Measurements from ENCODE around the gene RGMA. TPM values are rescaled to one million over a fixed set of nuclear protein-coding genes. Genes with fewer than 3 reads are reported as not detected.

The RGMA gene
- total RNA-seq, 6 experiments from 2014 or later = 0.06 to 0.32 (median 0.25) TPM; not detected in 2

DNA sequence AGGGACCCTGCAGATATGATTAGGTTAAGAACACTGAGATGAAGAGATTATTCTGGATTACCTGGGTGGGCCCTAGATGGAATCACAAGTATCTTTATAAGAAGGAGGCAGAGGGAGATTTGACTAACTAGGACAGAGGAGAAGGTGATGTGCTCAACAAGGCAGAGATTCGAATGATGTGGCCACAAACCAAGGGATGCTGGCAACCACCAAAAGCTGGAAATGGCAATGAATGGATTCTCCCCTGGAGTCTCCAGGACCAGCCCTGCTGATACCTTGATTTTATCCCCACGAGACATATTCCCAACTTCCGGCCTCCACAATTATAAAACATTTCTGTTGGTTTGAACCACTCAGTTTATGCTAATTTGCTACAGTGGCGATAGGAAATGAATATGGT, 42.9 kb downstream of the RGMA start:
- DNase-seq = no peak
- ATAC-seq = no peak
- H3K36me3 ChIP-seq = no peaks in the 10 kb centered on the region
- H3K27ac ChIP-seq = no peak overlapping the region
- intact Hi-C loops (cut with DNase I) = no loop called here
- H3K9me3 ChIP-seq = no peaks in the 10 kb centered on the region
- WGBS (ENCODE audit: insufficient coverage, low coverage, low lambda C conversion rate, missing lambda C conversion rate) = 59% methylated on average over 4 of the region's 4 CpGs
- H3K4me1 ChIP-seq = no peaks in the 10 kb centered on the region
- TF ChIP-seq POLR2A (IDR thresholded peaks at IDR 0.05) = no peak
- TF ChIP-seq, protein P1, sequence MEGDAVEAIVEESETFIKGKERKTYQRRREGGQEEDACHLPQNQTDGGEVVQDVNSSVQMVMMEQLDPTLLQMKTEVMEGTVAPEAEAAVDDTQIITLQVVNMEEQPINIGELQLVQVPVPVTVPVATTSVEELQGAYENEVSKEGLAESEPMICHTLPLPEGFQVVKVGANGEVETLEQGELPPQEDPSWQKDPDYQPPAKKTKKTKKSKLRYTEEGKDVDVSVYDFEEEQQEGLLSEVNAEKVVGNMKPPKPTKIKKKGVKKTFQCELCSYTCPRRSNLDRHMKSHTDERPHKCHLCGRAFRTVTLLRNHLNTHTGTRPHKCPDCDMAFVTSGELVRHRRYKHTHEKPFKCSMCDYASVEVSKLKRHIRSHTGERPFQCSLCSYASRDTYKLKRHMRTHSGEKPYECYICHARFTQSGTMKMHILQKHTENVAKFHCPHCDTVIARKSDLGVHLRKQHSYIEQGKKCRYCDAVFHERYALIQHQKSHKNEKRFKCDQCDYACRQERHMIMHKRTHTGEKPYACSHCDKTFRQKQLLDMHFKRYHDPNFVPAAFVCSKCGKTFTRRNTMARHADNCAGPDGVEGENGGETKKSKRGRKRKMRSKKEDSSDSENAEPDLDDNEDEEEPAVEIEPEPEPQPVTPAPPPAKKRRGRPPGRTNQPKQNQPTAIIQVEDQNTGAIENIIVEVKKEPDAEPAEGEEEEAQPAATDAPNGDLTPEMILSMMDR (IDR thresholded peaks at IDR 0.05) = no peak
- no peak overlapping the region for H3K4me3 ChIP-seq
- H3K27me3 ChIP-seq = no peaks in the 10 kb centered on the region

DNA sequence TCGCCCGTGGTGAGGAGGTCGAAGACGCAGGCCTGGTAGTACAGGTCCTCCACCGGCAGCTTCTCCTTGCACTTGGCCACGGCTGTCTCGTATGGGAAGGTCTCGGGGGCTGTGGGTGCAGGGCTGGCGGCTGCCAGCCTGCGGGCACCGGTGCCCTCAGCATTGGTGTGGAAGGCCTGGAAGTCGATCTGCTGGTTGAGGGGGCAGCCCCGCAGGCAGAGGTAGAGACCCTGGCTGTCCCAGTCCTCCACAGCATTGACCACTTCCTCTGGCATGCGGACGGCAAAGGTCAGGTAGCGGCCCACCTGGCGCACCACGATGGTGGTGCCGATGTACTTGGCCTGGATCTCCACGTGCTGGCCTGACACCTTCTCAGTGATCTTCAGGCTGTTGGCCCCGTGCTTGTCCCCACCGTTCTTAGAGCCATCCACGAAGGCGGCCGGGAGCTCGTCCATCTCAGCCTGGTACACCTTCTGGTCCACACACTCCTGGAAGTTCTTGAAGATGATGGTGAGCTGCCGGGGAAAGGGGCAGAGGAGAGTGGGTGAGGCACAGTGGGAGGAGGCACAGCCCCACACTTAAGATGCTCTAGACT, 43.7 kb downstream of the RGMA start:
- H3K27me3 ChIP-seq = no peaks in the 10 kb centered on the region
- TF ChIP-seq, protein P1 (IDR thresholded peaks at IDR 0.05) = no peak
- no peak for TF ChIP-seq POLR2A (IDR thresholded peaks at IDR 0.05)
- DNase-seq (peak in 1 of 3 donors; percentile 51), ATAC-seq (no peak)
- H3K36me3 ChIP-seq = no peaks in the 10 kb centered on the region
- H3K27ac ChIP-seq = no peak overlapping the region
- H3K9me3 ChIP-seq = no peaks in the 10 kb centered on the region
- 92% methylated on average over 5 of the region's 27 CpGs for WGBS (ENCODE audit: insufficient coverage, low coverage, low lambda C conversion rate, missing lambda C conversion rate)
- no peak overlapping the region for H3K4me3 ChIP-seq
- no peaks in the 10 kb centered on the region for H3K4me1 ChIP-seq
- intact Hi-C loops (cut with DNase I) = no loop called here

DNA sequence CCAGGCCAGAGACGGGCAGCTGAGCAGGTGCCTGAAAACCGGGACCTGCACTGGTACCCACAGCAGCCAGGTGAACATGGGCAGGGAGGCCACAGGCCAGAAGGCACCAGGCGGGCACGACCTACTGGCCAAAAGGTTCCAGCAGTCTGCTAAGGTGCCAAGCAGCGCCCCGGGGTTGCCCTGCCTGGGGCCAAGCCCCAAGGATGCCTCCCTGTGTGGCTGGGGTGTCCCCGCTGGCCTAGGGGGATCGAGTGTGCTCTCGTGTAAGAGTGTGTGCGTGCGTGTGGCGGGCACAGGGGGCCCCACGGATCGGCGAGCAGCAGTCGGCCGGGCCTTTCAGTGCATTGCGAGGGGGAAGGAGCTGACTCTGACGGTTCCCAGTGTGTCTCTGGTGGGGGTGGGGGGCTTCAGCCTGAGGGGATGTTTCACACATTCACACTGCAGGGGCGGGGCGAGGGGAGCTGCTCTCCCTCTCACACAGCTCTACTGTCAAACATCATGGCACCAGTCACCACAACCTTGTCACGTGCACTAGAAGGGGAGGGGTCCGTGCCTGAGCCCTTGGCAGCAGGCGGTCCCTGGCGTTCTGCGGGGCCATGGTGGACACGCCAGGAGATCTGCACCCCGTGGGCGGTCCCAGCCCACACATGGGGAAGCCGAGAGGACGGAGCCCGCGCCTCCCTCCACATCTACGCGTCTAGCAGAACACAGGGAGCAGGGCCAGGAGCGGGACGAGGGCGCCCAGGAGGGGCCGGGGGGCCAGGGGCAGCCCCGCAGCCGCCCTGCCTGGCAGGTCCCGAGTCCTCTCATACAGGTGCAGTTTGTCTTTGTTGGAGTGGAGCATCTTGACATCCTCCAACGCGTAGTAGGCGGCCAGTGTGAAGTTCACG, 44.5 kb downstream of the RGMA start:
- no peaks in the 10 kb centered on the region for H3K27me3 ChIP-seq
- no peaks in the 10 kb centered on the region for H3K36me3 ChIP-seq
- intact Hi-C loops (cut with DNase I) = no loop called here
- DNase-seq (peak in 1 of 3 donors; percentile 43), ATAC-seq (no peak)
- no peaks in the 10 kb centered on the region for H3K9me3 ChIP-seq
- TF ChIP-seq, protein P1 (IDR thresholded peaks at IDR 0.05) = no peak
- TF ChIP-seq POLR2A (IDR thresholded peaks at IDR 0.05) = no peak
- H3K4me1 ChIP-seq = no peaks in the 10 kb centered on the region
- no peak overlapping the region for H3K4me3 ChIP-seq
- no peak overlapping the region for H3K27ac ChIP-seq
- 87% methylated on average over 7 of the region's 46 CpGs for WGBS (ENCODE audit: insufficient coverage, low coverage, low lambda C conversion rate, missing lambda C conversion rate)

DNA sequence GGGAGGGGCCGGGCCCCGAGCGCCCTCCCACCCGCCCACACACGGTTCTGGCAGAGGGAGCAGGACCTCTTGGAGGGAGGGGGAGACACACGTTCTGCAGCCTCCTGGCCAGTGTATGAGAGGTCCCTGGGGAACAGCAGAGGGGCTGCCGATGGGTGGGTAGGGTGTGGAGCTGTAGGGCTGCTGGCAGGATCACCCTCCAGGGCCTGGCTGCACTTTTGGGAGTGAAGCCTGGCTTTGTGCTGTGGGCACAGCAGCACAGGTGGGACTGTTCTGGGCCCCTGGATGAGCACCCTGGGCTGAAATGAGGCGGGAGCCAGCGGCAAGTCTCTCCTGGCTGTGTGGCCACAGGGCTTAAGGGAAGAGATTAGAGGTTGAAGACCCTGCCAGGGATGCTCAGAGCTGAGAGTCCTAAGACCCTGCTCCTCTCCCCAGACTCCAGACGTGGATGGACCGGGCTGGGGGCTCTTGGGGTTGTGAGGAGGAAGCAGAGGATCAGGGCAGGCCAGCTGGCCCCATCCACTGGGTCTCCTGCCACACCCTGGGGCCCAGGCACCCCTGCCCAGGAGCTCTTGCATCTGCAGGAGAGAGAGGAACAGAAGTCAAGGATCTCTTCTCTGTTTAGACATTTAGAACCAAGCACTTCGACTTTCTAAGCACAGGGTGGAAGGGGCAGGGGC, 45.2 kb downstream of the RGMA start:
- Histone ChIP-seq H3K4me3 (no peak overlapping the region), H3K27ac (no peak overlapping the region), H3K4me1 (no peaks in the 10 kb centered on the region), H3K27me3 (no peaks in the 10 kb centered on the region), H3K9me3 (no peaks in the 10 kb centered on the region), H3K36me3 (no peaks in the 10 kb centered on the region)
- TF ChIP-seq, protein P1 (IDR thresholded peaks at IDR 0.05) = no peak
- no peak for TF ChIP-seq POLR2A (IDR thresholded peaks at IDR 0.05)
- WGBS (ENCODE audit: insufficient coverage, low coverage, low lambda C conversion rate, missing lambda C conversion rate) = 22% methylated on average over 8 of the region's 12 CpGs
- intact Hi-C loops (cut with DNase I) = no loop called here
- ATAC-seq (no peak), DNase-seq (peak in 2 of 3 donors; percentile 6 to 36)

Measured in right lobe of liver (tissue), 6 donors.